HG03558 (cell line): Measurements from ENCODE around the gene FBXW10.
"Not testable (repeated sequence)": the region's sequence is repeated elsewhere in the genome, so short reads cannot be mapped to it uniquely, and the experiment has no call there.

Experiments used
- ATAC-seq: cut with Tn5 transposase; IDR thresholded peaks from one replicate; pipeline ENCODE4 v1.9.1; 2021; ENCODE audit warnings: moderate number of reproducible peaks; ENCODE audit not compliant: unreplicated experiment; ENCODE audit errors: extremely low read depth

Gene FBXW10

DNA sequence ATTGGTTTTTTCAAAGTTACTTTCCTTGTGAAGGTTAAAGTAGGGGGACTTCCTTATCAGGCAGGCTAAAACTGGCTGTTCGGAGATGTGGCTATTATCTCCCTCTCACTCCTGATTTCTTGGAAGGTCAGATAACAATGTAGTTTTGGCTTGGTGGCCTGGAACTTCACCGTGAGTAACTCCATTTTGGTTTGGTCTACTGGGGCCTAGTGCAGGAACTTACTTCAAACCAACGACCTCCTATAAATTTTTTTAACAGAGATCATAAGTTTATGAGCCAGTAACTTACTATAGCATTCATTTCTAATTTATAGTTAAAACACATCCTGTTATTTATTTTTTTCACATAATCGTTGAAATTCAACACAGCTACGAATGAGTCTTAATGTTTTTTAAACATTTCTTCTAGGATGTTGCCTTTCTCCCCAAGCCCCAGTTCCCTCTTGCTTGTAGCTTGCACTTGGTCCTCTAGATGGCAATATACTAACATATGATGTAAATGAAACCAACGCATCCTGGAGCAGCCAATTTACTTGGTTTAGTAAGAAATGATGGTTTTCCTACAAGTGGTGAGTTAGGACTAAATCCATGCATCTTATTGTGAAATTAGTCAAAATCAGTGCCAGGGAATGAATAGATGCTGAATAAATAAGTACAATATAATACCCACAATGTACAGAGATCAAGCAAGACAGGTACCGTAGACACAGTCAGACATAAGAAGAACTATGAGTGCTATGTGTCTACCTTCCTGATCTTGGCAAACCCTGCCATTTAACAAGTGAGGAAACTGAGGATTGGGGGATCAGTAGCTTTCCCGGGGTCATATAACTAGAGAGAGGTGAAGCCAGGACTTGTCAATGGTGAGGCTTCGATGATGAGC, 72.9 kb downstream of the FBXW10 start:
- ATAC-seq: not testable (repeated sequence)

DNA sequence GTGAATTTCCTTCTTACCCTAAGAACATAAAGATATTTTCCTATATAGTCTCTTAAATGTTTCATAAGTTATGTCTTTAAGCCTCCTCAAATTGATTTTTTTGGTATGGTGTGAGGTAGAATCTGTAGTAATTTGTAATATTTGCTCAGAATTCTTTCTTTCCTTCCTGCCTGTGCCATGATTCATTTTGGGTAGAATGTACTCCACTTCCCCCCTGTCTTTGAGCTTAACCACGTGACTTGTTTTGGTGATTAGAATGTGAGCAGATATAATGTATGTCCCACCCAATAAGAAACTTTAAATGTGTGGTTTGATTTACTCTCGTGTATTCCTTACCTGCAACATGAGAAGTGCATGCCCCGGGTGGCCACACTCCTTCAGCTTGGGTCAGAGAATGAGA, 77.6 kb downstream of the FBXW10 start:
- not testable (repeated sequence) for ATAC-seq

DNA sequence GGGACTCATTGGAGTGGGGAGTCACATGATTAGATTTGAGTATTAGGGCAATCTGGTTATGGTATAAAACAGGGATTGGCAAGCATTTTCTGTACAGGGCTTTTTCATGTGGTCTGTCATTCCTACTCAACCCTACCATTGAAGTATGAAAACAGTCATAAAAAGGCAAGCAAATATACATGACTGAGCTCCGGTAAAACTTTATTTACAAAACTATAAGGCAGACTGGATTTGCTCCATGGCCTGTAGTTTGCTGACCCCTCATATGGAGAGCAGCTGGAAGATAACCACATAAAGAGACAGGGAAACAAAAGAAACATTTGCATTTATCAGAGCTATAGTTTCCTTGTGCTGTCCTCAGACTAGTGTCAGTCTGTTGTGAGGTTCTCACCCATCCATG, 83.8 kb downstream of the FBXW10 start:
- ATAC-seq: not testable (repeated sequence)
